ENCODE data around the gene IGSF1.

Gene IGSF1

DNA sequence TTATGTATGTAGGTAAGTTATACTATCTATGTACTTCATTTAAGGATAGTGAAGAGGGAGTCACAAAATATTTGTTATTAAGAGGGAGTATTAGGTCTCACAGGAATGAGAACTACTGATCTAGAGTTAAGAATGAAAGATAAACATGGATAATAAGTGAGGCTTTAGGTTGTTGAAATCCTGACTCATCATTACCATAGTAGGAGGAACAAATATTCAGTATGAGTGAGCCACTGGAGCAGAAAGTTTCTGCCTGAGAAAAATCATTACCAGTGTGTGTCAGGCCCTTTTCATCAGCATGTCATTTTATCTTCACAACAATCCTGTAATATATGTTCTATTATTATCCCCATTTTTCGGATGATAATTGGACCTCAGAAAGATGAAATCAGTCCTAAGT is 27.2 kb upstream of the IGSF1 start:
- ChIA-PET POLR2A (no interaction called here), CTCF (no interaction called here)
- TF ChIP-seq, protein P1, sequence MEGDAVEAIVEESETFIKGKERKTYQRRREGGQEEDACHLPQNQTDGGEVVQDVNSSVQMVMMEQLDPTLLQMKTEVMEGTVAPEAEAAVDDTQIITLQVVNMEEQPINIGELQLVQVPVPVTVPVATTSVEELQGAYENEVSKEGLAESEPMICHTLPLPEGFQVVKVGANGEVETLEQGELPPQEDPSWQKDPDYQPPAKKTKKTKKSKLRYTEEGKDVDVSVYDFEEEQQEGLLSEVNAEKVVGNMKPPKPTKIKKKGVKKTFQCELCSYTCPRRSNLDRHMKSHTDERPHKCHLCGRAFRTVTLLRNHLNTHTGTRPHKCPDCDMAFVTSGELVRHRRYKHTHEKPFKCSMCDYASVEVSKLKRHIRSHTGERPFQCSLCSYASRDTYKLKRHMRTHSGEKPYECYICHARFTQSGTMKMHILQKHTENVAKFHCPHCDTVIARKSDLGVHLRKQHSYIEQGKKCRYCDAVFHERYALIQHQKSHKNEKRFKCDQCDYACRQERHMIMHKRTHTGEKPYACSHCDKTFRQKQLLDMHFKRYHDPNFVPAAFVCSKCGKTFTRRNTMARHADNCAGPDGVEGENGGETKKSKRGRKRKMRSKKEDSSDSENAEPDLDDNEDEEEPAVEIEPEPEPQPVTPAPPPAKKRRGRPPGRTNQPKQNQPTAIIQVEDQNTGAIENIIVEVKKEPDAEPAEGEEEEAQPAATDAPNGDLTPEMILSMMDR (IDR thresholded peaks at IDR 0.05; ENCODE audit: control extremely low read depth, extremely low read depth, low read depth, missing control alignments): no peak
- no peak for DNase-seq (ENCODE audit: extremely low spot score)

DNA sequence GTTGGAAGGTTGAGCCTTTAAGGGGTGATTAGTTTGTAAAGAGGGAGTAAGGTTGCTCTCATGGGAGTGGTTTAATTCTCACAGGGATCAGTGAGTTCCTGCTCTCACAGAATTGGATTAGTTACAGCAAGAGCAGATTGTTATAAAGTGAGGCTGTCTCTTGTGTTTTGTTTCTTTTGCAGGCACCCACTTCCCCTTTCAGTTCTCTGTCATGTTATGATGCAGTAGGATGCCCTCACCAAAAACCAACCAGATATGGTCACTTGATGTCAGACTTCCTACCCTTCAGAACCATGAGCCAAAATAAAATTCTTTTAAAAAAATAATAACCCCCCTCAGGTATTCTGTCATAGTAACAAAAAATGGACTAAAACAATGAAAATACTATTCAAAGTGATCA is 19.9 kb upstream of the IGSF1 start:
- TF ChIP-seq, protein P1 (IDR thresholded peaks at IDR 0.05; ENCODE audit: control extremely low read depth, extremely low read depth, low read depth, missing control alignments): no peak
- POLR2A ChIA-PET: no interaction called here

DNA sequence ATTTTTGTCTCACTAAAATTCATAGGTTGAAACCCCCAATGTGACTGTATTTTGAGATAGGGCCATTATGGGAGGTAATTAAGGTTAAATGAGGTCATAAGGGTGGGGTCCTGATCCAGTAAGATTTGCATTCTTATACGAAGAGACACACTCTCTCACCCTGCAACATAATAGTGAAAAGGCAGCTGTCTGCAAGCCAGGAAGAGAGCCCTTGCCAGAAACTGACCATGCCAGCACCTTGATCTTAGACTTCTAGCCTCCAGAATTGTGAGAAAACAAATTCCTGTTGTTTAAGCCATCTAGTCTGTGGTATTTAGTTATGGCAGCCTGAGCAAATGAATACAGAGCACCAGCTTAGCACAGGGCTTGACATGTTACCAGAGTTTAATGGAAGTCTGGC is 17.5 kb upstream of the IGSF1 start:
- ChIA-PET CTCF (interaction anchor here (1.2 kb wide), 1 partner anchor 251 kb away, joined by 3 read pairs; no protein-coding TSS in a partner anchor), POLR2A (no interaction called here)
- no peak for DNase-seq (ENCODE audit: extremely low spot score)

More for the DNA sequence above, 19.9 kb upstream of the IGSF1 start:
- no peak for DNase-seq (ENCODE audit: extremely low spot score)
- CTCF ChIA-PET: no interaction called here

DNA sequence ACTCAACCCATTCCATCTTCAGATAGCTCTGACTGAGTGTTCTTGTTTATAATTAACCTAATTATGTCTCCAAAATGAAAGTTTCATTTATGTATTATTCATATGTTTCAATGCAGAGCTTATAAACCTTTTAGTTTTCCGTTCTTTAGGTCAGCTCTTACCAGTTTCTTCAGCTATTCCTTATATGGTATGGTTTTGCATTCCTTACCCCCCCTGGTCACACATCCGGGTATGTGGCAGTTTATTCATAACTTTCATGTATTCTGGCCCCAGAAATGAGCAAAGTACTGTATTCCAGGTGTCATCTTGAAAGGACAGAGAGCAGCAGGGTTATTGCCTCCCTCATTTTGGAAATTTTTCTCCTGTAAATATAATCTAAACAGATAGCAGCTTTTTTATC is 16.8 kb upstream of the IGSF1 start:
- CTCF ChIA-PET: interaction anchor here (1.2 kb wide), 1 partner anchor 250 kb away, joined by 3 read pairs; no protein-coding TSS in a partner anchor
- TF ChIP-seq, protein P1 (IDR thresholded peaks at IDR 0.05; ENCODE audit: control extremely low read depth, extremely low read depth, low read depth, missing control alignments): no peak
- POLR2A ChIA-PET: no interaction called here
- DNase-seq (ENCODE audit: extremely low spot score): no peak

More for the DNA sequence above, 17.5 kb upstream of the IGSF1 start:
- TF ChIP-seq, protein P1 (IDR thresholded peaks at IDR 0.05; ENCODE audit: control extremely low read depth, extremely low read depth, low read depth, missing control alignments): no peak

DNA sequence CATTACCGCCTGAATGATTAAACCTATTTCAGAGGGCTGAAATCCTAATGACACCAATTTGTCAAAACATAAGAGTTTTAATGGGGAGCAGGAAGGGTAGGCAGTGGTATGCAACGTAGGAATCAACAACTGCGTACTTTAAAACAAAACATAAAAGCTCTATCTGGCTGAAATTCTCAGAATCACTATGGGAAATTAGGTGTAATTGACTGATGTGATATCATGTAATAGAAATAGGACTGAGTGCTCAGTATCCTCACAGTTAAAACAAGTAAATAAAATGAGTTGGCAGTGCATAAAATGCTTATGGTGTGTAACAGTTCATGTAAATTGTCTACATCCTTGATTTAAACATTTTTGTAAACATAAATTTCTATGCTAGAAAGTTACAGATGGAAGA is 13.6 kb upstream of the IGSF1 start:
- TF ChIP-seq, protein P1 (IDR thresholded peaks at IDR 0.05; ENCODE audit: control extremely low read depth, extremely low read depth, low read depth, missing control alignments): no peak
- DNase-seq (ENCODE audit: extremely low spot score): no peak
- CTCF ChIA-PET: no interaction called here
- POLR2A ChIA-PET: no interaction called here

DNA sequence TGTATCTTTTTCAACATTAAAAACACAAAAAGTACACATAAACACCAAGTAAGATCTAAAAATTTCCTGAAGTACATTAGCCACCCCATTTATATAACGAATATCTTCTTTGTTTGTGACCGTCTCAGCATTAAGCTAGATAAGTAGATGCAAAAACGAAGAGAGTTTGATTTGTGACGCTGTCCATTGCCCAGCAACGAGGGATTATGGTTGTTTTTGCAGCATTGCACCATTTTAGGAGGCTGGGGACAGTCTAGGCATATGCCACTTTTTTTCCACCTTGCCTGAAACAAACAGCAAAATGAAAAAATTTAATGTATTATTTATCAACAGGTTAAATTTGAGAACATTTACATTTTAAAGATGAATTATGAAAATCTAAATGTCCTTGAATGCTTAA is 12.0 kb upstream of the IGSF1 start:
- CTCF ChIA-PET: no interaction called here
- POLR2A ChIA-PET: no interaction called here
- TF ChIP-seq, protein P1 (IDR thresholded peaks at IDR 0.05; ENCODE audit: control extremely low read depth, extremely low read depth, low read depth, missing control alignments): no peak
- no peak for DNase-seq (ENCODE audit: extremely low spot score)

DNA sequence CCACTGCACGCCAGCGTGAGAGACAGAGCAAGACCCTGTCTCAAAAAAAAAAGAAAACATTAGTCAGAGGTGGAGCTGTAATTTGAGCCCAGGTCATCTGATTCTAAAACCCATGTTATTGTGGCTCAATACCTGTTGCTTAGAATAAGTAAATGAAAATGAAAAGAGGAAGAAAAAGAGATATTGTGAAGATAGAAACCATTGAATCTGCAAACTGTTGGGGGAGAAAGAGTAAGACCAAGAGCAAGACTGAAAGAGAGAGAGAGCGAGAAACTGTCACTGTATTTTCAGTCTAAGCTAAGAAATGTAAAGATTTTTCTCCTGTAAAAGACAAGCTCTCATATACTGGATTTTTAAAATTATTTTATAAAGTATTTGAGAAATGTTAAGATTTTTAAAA is 9.7 kb upstream of the IGSF1 start:
- ChIA-PET CTCF (no interaction called here), POLR2A (no interaction called here)
- no peak for DNase-seq (ENCODE audit: extremely low spot score)
- TF ChIP-seq, protein P1 (IDR thresholded peaks at IDR 0.05; ENCODE audit: control extremely low read depth, extremely low read depth, low read depth, missing control alignments): no peak

Measured in GM10248 (cell line).